GM15510 (cell line): ENCODE data around the gene WDR93.

Source experiments
- POLR2A ChIP-seq: IDR thresholded peaks from 3 replicates; pipeline ENCODE4 v1.6.1; 2011; ENCODE audit warnings: borderline replicate concordance; ENCODE audit not compliant: insufficient read length; ENCODE audit errors: extremely low read depth

WDR93 gene

DNA sequence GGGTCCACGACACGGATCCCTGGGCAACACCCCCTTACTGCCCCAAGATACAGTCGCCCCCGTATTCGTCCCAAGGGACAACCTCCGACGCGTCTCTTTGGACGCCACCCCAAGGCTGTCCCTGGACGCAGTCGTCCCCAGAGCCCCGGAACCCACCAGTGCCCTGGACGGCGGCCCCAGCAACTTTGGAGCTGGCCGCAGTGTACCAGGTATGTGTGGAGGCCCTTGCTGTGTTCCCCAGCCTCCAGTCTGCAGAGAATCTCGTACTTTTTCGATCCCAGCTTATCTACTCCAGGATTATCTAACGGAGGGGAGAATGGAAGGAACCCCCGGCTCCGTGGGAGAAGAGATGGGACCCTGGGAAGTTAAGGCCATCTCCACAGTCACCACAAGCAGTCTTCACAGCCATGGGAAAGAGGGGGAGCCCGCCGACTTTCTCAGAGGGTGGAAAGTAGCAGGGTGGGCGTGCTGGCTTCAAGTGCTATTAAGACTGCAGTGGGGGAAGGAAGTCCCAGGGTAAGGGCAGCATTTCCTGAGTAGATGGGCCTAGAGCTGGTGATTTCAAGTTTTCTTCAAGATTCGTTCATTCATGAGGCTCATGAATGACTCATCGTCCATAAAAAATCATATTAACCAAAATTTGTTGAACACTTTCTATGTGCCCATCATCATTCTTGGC, 86.6 kb downstream of the WDR93 start:
- TF ChIP-seq POLR2A, result no peak

DNA sequence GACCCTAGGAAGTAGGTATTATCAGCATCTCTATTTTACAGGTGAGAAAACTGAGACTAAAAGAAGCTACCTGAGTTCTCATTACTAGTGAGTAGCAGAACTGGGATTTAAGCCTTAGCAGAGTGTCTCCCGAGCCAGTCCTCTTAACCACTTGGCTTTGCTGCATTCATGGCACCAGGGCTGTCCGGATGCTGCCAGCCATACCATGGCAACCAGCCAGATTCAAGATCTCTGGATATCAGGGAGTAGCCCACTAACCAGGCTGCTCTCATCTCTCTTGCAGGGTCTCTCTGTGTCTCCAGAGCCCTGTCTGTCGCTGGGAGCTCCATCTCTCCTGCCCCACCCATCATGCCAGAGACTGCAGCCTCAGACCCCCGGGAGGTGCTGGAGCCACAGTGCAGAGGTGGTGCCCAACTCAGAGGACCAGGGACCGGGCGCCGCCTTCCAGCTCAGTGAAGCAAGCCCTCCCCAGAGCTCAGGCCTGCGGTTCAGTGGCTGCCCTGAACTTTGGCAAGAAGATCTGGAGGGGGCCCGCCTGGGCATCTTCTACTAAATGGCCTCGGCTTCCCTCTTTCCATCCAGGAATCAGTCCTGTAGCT, 87.3 kb downstream of the WDR93 start:
- TF ChIP-seq POLR2A, result no peak

DNA sequence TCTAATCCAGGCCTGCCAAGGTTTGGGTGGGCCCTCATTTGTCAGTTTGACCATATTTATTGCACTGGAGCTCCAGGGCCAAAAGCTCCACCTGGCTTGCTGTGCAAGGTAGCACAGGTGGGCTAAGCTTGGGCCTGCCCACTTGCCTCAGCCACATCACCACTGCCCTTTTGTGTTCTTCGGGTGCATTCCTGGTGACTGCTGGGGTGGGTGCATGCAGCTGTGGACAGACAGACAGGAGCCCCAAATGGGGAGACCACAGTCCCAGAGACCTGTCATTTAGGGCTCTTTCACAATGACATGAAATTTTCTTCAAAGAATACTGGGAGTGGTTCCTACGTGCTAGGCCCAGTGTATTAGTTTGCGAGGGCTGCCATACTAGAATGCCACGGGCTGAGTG, 88.2 kb downstream of the WDR93 start:
- TF ChIP-seq POLR2A, result no peak

DNA sequence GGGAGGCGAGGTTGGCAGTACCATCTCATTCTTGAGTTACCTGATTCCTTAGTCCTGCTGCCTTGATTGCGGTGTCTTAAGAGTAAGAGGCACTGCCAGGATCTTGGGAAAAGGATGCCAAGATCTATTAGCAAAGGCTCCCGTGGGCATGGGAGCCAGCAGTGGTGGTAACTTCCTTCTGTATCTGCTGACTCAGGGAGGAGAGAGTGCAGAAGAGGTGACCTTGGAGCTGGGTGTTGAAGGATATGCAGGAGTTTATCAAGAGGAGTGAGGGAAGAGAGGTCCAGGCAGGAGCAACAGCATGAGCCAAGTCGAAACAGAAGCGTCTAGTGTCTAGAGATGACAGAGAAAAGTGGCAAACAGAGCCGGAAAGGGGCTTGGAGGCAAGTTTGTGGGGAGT, 90.0 kb downstream of the WDR93 start:
- no peak for TF ChIP-seq POLR2A

DNA sequence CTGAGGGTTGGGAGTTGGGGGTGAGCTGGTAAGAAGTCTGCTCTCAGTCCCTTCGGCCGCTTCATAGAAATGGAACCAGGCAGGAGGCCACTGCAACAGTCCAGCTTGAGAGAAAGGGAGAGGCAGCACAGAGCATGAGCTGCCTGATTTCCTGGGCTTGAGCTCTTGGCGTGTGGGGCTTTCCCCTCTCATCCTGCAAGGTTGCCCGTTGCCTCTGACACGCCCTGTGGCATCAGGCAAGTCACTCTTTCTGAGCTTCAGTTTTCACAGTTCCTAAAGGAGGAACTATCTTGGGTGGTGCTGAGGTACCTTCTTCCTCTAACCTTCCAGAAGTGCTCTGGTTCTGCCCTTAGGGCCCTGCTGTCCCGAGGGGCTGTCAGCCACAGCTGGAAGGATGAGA, 90.4 kb downstream of the WDR93 start:
- no peak for TF ChIP-seq POLR2A

DNA sequence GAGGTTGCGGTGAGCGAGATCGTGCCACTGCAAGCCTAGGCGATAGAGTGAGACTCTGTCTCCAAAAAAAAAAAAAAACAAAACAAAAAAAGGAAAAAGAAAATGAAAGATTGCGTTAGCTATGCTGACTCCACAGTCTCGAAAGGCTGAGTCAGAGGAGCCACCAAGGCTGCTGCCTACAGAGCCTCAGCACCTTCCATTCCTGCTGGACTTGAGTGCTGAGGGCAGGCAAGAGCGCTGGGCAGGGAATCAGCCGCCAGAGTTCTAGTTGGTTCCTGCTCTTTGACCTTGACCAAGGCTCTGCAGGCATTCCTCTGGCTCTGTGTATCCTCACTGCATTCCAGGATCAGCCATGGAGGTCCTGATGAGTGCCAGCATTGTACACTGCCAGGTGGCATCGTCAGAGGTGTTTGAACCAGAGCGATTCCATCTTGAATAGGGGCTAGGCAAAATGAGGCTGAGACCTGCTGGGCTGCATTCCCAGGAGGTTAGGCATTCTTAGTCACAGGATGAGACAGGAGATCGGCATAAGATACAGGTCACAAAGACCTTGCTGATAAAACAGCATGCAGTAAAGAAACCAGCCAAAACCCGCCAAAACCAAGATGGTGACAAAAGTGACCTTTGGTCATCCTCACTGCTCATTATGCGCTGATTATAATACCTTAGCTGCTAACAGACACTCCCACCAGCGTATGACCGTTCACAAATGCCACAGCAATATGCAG, 91.4 kb downstream of the WDR93 start:
- no peak for TF ChIP-seq POLR2A

DNA sequence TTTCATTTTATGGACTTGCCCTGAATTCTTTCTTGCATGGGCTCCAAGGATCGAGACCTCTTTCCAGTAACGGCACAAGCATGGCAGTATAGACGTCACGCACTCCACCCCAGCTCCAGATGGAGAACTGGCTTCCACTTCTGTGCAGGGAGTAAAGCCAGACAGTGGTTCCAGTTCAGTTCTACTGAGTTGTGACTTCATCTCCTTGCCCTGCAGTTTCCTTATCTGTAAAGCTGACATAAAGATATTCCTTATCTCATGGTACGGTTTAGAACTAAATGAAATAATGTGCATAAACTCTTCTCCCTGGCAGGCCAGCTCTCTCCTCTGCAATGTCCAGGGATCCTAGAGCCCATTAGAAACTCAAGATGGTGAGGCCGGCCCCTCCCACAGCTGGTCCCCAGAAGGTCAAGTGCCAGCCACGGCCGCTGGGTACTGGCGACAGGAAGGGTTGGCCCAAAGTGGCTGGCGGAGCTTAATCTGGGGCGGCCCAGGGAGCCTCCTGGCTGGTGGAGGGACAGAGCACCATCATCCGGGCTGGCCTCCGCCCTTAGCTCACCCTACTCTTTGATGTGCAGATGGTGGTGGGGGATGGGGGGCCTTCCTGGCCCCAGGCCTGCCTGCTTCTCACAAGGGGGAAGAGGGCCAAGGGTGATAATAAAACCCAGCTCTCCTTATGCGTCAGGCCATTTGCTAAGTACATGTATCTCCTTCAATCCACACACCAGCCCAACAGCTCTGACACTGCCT, 92.7 kb downstream of the WDR93 start:
- TF ChIP-seq POLR2A, result no peak

DNA sequence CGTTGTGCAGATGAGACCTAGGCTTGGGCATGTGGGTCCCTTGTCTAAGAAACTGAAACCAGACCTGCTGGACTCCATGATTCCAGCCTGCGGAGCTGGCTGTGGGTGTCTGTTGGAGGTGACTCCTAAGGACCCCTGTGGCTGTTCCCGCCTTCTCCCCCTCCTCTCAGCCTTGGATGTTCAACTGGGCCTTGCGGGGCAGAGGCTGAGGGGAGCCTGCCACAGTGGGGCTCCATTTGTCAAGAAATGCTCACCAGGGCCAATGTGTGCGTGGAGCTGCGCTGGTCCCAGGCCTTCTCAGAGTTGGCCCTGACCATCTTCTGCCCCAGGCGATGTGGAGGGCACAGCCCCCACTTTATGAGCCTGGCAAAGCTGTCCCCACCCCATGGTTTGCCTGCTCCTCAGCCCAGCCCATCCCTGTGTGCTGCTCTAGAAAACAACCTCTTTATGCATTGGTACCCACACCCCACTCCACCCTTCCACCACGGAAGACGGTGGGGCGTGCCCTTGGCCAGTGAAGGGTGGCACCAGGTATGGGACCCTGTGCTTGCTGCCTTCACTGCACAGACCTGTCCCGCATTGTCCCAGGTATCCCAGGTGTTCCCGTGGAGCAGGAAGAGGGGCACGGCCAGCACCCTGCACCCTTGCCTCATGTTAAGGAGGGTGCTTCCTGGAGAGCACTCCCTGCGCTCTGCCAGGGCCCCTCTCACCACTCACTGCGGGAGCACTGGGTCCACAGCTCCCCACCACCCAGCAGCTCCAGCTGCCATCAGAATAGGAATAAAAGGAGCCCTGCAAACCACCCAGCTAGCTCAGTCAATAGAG, 93.5 kb downstream of the WDR93 start:
- TF ChIP-seq POLR2A, result no peak

DNA sequence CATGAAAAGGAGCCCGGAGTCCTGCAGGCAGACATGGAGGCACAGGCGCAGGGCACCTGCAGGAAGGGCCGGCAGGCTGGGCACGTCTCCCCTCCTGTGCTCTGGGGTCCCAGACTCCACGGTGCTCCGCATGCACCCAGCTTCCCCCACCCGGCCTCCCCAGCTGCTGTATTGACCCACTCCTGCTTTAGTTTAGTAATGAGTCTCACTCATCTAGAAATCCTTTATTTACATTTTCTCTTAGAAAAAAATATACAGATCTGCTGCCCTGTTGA, 94.0 kb downstream of the WDR93 start:
- no peak for TF ChIP-seq POLR2A

DNA sequence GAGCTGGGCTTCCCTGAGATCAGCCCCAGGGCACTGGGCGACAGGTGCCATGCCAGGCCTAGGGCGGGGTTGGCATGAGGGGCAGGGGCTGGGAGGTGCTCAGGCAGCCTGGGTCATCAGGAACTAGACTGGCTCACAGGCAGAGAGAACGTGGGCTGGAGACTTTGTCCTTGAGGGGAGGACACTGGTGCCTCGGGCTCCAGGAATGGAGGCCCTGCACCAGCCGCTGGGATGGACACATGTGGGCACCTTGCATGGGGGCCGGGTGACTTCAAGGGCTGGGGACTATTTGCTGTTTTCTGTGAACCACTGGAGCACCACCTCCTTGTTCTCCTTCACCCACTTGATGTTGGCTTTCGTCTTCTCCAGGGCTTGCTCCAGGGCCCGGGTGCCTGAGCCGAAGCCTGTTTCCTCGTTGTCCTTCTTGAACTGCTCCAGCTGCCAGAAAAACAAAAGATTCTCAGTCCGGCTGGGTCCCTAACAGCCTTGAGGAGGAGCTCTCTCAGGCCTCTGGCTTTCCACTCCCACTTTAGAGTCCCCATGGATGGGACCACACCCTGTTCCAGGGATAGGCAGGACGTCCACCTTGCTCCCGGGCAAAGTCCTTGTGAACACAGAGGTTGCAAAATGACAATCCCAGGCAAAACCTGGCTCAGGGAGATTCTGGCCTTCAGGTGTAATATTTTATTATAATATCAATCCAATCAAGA, 94.6 kb downstream of the WDR93 start:
- TF ChIP-seq POLR2A, result no peak

DNA sequence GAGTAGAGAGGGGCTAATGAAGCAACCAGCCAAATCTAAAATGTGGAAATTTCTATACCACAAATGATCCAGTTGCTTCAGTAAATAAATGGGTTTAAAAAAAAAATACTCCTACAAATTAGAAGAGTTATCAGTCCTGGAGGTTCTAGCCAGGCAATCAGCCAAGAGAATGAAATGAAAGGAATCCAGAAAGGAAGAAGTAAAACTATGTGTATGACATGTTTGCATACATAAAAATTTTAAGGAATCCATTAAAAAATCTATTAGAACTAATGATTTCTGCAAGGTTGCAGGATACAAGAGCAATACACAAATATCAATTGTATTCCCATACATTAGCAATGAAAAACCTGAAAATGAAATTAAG, 95.1 kb downstream of the WDR93 start:
- TF ChIP-seq POLR2A, result no peak

DNA sequence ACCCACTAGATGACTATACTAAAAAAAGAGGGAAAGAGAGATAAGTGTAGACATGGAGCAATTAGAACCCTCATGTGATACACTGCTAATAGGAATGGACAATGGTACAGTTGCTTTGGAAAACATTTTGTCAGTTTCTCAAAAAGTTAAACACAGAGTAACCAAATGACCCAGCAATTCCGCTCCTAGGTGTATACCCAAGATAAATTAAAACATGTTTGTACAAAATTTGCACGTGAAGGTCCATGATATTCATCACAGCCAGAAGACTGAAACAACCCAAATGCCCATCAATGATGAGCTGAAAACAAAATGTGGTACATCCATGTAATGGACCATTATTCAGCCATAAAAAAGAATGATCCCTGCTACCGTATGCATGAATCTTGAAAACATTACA, 97.3 kb downstream of the WDR93 start:
- TF ChIP-seq POLR2A, result no peak

DNA sequence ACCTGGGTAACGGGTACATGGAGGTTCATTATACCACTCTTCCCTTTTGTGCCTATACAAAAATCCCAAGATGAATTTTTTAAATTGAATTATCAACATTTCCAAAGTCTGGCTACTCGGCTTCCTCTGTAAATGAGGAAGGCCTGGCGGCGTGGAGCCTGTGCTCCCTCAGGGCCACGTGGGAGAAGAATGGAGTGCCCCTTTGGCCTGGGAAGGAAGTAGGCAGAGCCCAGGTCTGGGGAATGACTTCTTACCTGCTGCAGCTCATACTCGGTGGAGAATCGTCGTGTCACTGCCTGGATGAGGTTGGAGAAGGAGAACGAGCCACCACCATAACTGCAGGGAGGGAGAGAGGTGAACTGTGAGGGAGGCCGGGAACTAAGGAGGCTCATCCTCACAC, 99.6 kb downstream of the WDR93 start:
- TF ChIP-seq POLR2A, result no peak

DNA sequence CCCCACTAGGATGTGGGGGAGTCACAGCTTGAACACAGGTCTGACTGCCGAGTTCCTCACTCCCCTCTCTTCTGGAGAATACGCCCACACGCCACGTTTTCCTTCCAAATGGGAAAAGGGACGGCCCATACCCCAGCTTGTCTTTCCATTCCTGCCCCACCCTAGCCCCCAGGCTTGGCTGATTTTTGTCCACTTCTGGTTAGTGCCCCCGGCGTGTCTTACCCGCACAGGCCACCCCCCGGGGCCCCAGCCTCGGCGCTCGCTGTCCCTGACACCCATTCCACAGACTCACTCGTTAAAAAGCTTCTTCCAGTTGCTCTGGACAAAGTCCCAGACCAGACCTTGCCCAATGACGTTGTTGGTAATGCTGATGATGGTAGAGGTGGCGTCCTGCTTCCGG, 100.0 kb downstream of the WDR93 start:
- no peak for TF ChIP-seq POLR2A
